Neural progenitor cell (in vitro differentiated cells): ENCODE data around the gene KCNE5. TPM values are rescaled to one million over a fixed set of nuclear protein-coding genes. Genes with fewer than 3 reads are reported as not detected.
"Not testable (repeated sequence)": the region's sequence is repeated elsewhere in the genome, so short reads cannot be mapped to it uniquely, and the experiment has no call there.

Experiments used
- DNase-seq: peaks from one replicate; pipeline ENCODE4 v3.0.0-alpha.2; 2016; ENCODE audit warnings: low spot score
- H2AFZ ChIP-seq: fragments of 200-600 bp; sonication (generic); replicated peaks from 2 replicates; pipeline ENCODE4 v1.6.1; 2016; ENCODE audit warnings: antibody characterized with exemption
- H3F3A ChIP-seq: fragments of 200-600 bp; sonication (generic); 2 replicates; pipeline ENCODE4 v1.6.1; 2016; ENCODE audit warnings: antibody characterized with exemption, low read depth
- H3K27ac ChIP-seq: fragments of 200-600 bp; sonication (generic); 2 replicates; pipeline ENCODE4 v1.5.1; 2016; ENCODE audit warnings: mild to moderate bottlenecking
- H3K27me3 ChIP-seq: fragments of 200-600 bp; sonication (generic); 2 replicates; pipeline ENCODE4 v1.6.1; 2016; ENCODE audit warnings: mild to moderate bottlenecking, moderate library complexity
- H3K36me3 ChIP-seq: fragments of 200-600 bp; sonication (generic); 2 replicates; pipeline ENCODE4 v1.5.1; 2016
- H3K4me1 ChIP-seq: fragments of 200-600 bp; sonication (generic); 2 replicates; pipeline ENCODE4 v1.6.1; 2016; ENCODE audit warnings: mixed run types
- H3K4me2 ChIP-seq: fragments of 200-600 bp; sonication (generic); 2 replicates; pipeline ENCODE4 v1.6.1; 2016
- H3K4me3 ChIP-seq: fragments of 200-600 bp; sonication (generic); 2 replicates; pipeline ENCODE4 v1.5.1; 2016
- H3K79me2 ChIP-seq: fragments of 200-600 bp; sonication (generic); 2 replicates; pipeline ENCODE4 v1.6.1; 2016; ENCODE audit warnings: low read depth
- H3K9ac ChIP-seq: fragments of 200-600 bp; sonication (generic); 2 replicates; pipeline ENCODE4 v1.6.1; 2016
- H3K9me3 ChIP-seq: fragments of 200-600 bp; sonication (generic); 2 replicates; pipeline ENCODE4 v1.5.1; 2016; ENCODE audit warnings: low read depth
- H4K20me1 ChIP-seq: fragments of 200-600 bp; sonication (generic); 2 replicates; pipeline ENCODE4 v1.6.1; 2016; ENCODE audit warnings: low read depth
- H3K27ac Mint-ChIP-seq: 3 replicates; pipeline ENCODE4 v1.8.0; 2021; ENCODE audit warnings: mixed read lengths
- H3K27me3 Mint-ChIP-seq: 2 replicates; pipeline ENCODE4 v1.8.0; 2022; ENCODE audit warnings: low read depth, mild to moderate bottlenecking, inconsistent platforms, moderate library complexity, mixed read lengths; ENCODE audit not compliant: insufficient read depth
- H3K36me3 Mint-ChIP-seq: 3 replicates; pipeline ENCODE4 v1.8.0; 2021; ENCODE audit warnings: mixed read lengths
- H3K4me1 Mint-ChIP-seq: 3 replicates; pipeline ENCODE4 v1.8.0; 2021; ENCODE audit warnings: mixed read lengths
- H3K4me3 Mint-ChIP-seq: 3 replicates; pipeline ENCODE4 v1.8.0; 2021; ENCODE audit warnings: mild to moderate bottlenecking, moderate library complexity, mixed read lengths
- H3K9me3 Mint-ChIP-seq: 3 replicates; pipeline ENCODE4 v1.8.0; 2020; ENCODE audit warnings: mixed read lengths
- CTCF ChIP-seq: fragments of 200-600 bp; sonication (generic); IDR thresholded peaks from 2 replicates; pipeline ENCODE4 v1.5.1; 2017; ENCODE audit warnings: antibody characterized with exemption, mild to moderate bottlenecking
- EZH2 ChIP-seq: fragments of 200-600 bp; sonication (generic); IDR thresholded peaks from 2 replicates; pipeline ENCODE4 v1.6.1; 2017; ENCODE audit warnings: antibody characterized with exemption, mild to moderate bottlenecking, moderate library complexity
- EZH2phosphoT487 ChIP-seq: fragments of 200-600 bp; sonication (generic); IDR thresholded peaks from 2 replicates; pipeline ENCODE4 v1.6.1; 2017; ENCODE audit warnings: antibody characterized with exemption
- total RNA-seq: library from RNA; depleted of rRNA; stranded (reverse); fragments of >200 nt; gene quantifications from 2 replicates; pipeline ENCODE4 v1.2.3, GENCODE V29; 2015; ENCODE audit warnings: low replicate concordance

KCNE5 gene
- total RNA-seq, 1 donor from 2014 or later, result 1.3 TPM

GRCh38 chrX:109590176-109590575 is 34.8 kb downstream of the KCNE5 start:
- Mint-ChIP-seq H3K36me3 (no peaks in the 10 kb centered on the region), H3K9me3 (no peaks in the 10 kb centered on the region), H3K4me3 (no peak overlapping the region), H3K27me3 (peaks cover 2% of the 10 kb centered on the region), H3K27ac (no peak overlapping the region), H3K4me1 (no peaks in the 10 kb centered on the region)
- H3K9ac ChIP-seq, result no peak overlapping the region
- H3K79me2 ChIP-seq, result no peaks in the 10 kb centered on the region
- DNase-seq, result no peak
- no peak overlapping the region for H3K4me2 ChIP-seq
- TF ChIP-seq CTCF (no peak), EZH2phosphoT487 (no peak), EZH2 (no peak)
- H2AFZ ChIP-seq, result no peak overlapping the region
- no peak overlapping the region for H3K27ac ChIP-seq
- H3F3A ChIP-seq, result no peaks in the 10 kb centered on the region
- no peaks in the 10 kb centered on the region for H3K27me3 ChIP-seq
- no peaks in the 10 kb centered on the region for H3K36me3 ChIP-seq
- no peaks in the 10 kb centered on the region for H3K9me3 ChIP-seq
- no peaks in the 10 kb centered on the region for H4K20me1 ChIP-seq
- H3K4me3 ChIP-seq, result no peak overlapping the region
- no peaks in the 10 kb centered on the region for H3K4me1 ChIP-seq

GRCh38 chrX:109585488-109585887 is 39.5 kb downstream of the KCNE5 start:
- H3K79me2 ChIP-seq, result no peaks in the 10 kb centered on the region
- H3K4me1 Mint-ChIP-seq, result no peaks in the 10 kb centered on the region
- H3K4me3 ChIP-seq, result no peak overlapping the region
- H3K9ac ChIP-seq, result no peak overlapping the region
- peaks cover 2% of the 10 kb centered on the region for H3K27me3 Mint-ChIP-seq
- TF ChIP-seq EZH2phosphoT487 (no peak), CTCF (no peak), EZH2 (no peak)
- H3K27ac ChIP-seq, result no peak overlapping the region
- no peak overlapping the region for H2AFZ ChIP-seq
- H3F3A ChIP-seq, result no peaks in the 10 kb centered on the region
- no peaks in the 10 kb centered on the region for H3K36me3 ChIP-seq
- no peaks in the 10 kb centered on the region for H4K20me1 ChIP-seq
- no peak overlapping the region for H3K4me3 Mint-ChIP-seq
- H3K36me3 Mint-ChIP-seq, result no peaks in the 10 kb centered on the region
- H3K4me2 ChIP-seq, result no peak overlapping the region
- no peak for DNase-seq
- no peaks in the 10 kb centered on the region for H3K9me3 ChIP-seq
- no peaks in the 10 kb centered on the region for H3K9me3 Mint-ChIP-seq
- H3K4me1 ChIP-seq, result no peaks in the 10 kb centered on the region
- H3K27ac Mint-ChIP-seq, result no peak overlapping the region
- no peaks in the 10 kb centered on the region for H3K27me3 ChIP-seq

- no peak for DNase-seq
- no peak for TF ChIP-seq EZH2
- no peak for TF ChIP-seq CTCF
- TF ChIP-seq EZH2phosphoT487, result no peak
- no peaks in the 10 kb centered on the region for H3K79me2 ChIP-seq
- H3K4me3 Mint-ChIP-seq, result no peak overlapping the region
- no peaks in the 10 kb centered on the region for H3K36me3 ChIP-seq
- H3K9me3 ChIP-seq, result no peaks in the 10 kb centered on the region
- no peak overlapping the region for H2AFZ ChIP-seq
- no peaks in the 10 kb centered on the region for H4K20me1 ChIP-seq
- H3K27ac Mint-ChIP-seq, result no peak overlapping the region
- H3K27me3 ChIP-seq, result no peaks in the 10 kb centered on the region
- no peaks in the 10 kb centered on the region for H3K4me1 ChIP-seq
- no peaks in the 10 kb centered on the region for H3F3A ChIP-seq
- H3K4me1 Mint-ChIP-seq, result no peaks in the 10 kb centered on the region
- H3K4me2 ChIP-seq, result no peak overlapping the region
- peaks cover 2% of the 10 kb centered on the region for H3K27me3 Mint-ChIP-seq
- H3K36me3 Mint-ChIP-seq, result no peaks in the 10 kb centered on the region
- H3K9me3 Mint-ChIP-seq, result no peaks in the 10 kb centered on the region
- no peak overlapping the region for H3K27ac ChIP-seq
- H3K4me3 ChIP-seq, result no peak overlapping the region
- no peak overlapping the region for H3K9ac ChIP-seq
Observed at GRCh38 chrX:109578916-109579315, 46.1 kb downstream of the KCNE5 start.

GRCh38 chrX:109577055-109577454 is 47.9 kb downstream of the KCNE5 start:
- Histone ChIP-seq H3K36me3 (no peaks in the 10 kb centered on the region), H3K9me3 (no peaks in the 10 kb centered on the region), H3F3A (no peaks in the 10 kb centered on the region), H4K20me1 (no peaks in the 10 kb centered on the region), H3K79me2 (no peaks in the 10 kb centered on the region), H3K4me1 (no peaks in the 10 kb centered on the region), H3K4me2 (no peak overlapping the region), H3K27ac (no peak overlapping the region), H2AFZ (no peak overlapping the region), H3K27me3 (no peaks in the 10 kb centered on the region), H3K4me3 (no peak overlapping the region), H3K9ac (no peak overlapping the region)
- H3K9me3 Mint-ChIP-seq, result no peaks in the 10 kb centered on the region
- H3K36me3 Mint-ChIP-seq, result no peaks in the 10 kb centered on the region
- no peaks in the 10 kb centered on the region for H3K4me1 Mint-ChIP-seq
- no peak for DNase-seq
- no peak for TF ChIP-seq EZH2
- TF ChIP-seq CTCF, result no peak
- H3K4me3 Mint-ChIP-seq, result no peak overlapping the region
- peaks cover 2% of the 10 kb centered on the region for H3K27me3 Mint-ChIP-seq
- no peak overlapping the region for H3K27ac Mint-ChIP-seq

GRCh38 chrX:109576083-109576482 is 48.9 kb downstream of the KCNE5 start:
- H3F3A ChIP-seq, H3K4me1 Mint-ChIP-seq, H3K4me2 ChIP-seq, H3K79me2 ChIP-seq, H3K9ac ChIP-seq, H3K4me3 Mint-ChIP-seq, H2AFZ ChIP-seq, H3K27ac ChIP-seq, H3K27me3 Mint-ChIP-seq, H3K36me3 Mint-ChIP-seq, H3K9me3 ChIP-seq, H3K27ac Mint-ChIP-seq, H3K36me3 ChIP-seq, H4K20me1 ChIP-seq, H3K9me3 Mint-ChIP-seq, H3K4me1 ChIP-seq, H3K4me3 ChIP-seq, DNase-seq, H3K27me3 ChIP-seq: not testable (repeated sequence)
